CD8-positive, alpha-beta memory T cell (primary cell): ENCODE results near the gene LMLN. TPM values are rescaled to one million over a fixed set of nuclear protein-coding genes. Genes with fewer than 3 reads are reported as not detected.

Source experiments
- CTCF ChIA-PET: fragments of 350-600 bp; sonication (Branson Sonifier 250); formaldehyde crosslinking; loops from one replicate; lab custom pipeline; 2021; ENCODE audit warnings: antibody characterized with exemption; lab: Charles Lee
- POLR2A ChIA-PET: fragments of 350-600 bp; sonication (Branson Sonifier 250); formaldehyde crosslinking; loops from one replicate; lab custom pipeline; 2021; ENCODE audit warnings: antibody characterized with exemption; lab: Charles Lee
- DNase-seq, 5 donors: peaks; one replicate each; pipeline versions ENCODE4 v3.0.0 to v3.0.0-alpha.2; 2020 to 2022; ENCODE audit warnings: mixed read lengths in 1 of 5
- H3K27ac ChIP-seq: one replicate; pipeline ENCODE4 v1.7.0; 2013; ENCODE audit warnings: low read depth, mild to moderate bottlenecking, low read length, moderate library complexity
- H3K27me3 ChIP-seq: 2 replicates; pipeline ENCODE4 v1.7.0; 2013; ENCODE audit warnings: low read length, mild to moderate bottlenecking; ENCODE audit not compliant: insufficient read depth, poor library complexity, severe bottlenecking
- H3K36me3 ChIP-seq: 2 replicates; pipeline ENCODE4 v1.7.0; 2013; ENCODE audit warnings: mild to moderate bottlenecking, low read length, moderate library complexity; ENCODE audit not compliant: insufficient read depth
- H3K4me1 ChIP-seq: 2 replicates; pipeline ENCODE4 v1.7.0; 2013; ENCODE audit warnings: mild to moderate bottlenecking, low read length, moderate library complexity; ENCODE audit not compliant: insufficient read depth
- H3K4me3 ChIP-seq: 2 replicates; pipeline ENCODE4 v1.7.0; 2013; ENCODE audit warnings: mild to moderate bottlenecking, low read length
- H3K9me3 ChIP-seq: 2 replicates; pipeline ENCODE4 v1.7.0; 2013; ENCODE audit warnings: mild to moderate bottlenecking, low read length
- H3K27ac Mint-ChIP-seq, 8 donors: one replicate each; pipeline ENCODE4 v1.8.0; 2020 to 2021; ENCODE audit warnings: mixed read lengths in 8 of 8, mild to moderate bottlenecking in 6 of 8, inconsistent platforms in 3 of 8, moderate library complexity in 3 of 8
- H3K27me3 Mint-ChIP-seq, 2 donors: one replicate each; pipeline ENCODE4 v1.8.0; 2020 to 2021; ENCODE audit warnings: mixed read lengths in 2 of 2, mild to moderate bottlenecking in 1 of 2, moderate library complexity in 1 of 2
- H3K36me3 Mint-ChIP-seq, 3 donors: one replicate each; pipeline ENCODE4 v1.8.0; 2020 to 2021; ENCODE audit warnings: mixed read lengths in 3 of 3, inconsistent platforms in 1 of 3, mild to moderate bottlenecking in 1 of 3
- H3K4me1 Mint-ChIP-seq, 3 donors: one replicate each; pipeline ENCODE4 v1.8.0; 2020 to 2021; ENCODE audit warnings: mixed read lengths in 3 of 3, inconsistent platforms in 1 of 3, mild to moderate bottlenecking in 1 of 3
- H3K4me3 Mint-ChIP-seq, 7 donors: one replicate each; pipeline ENCODE4 v1.8.0; 2020 to 2021; ENCODE audit warnings: mixed read lengths in 7 of 7, mild to moderate bottlenecking in 6 of 7, moderate library complexity in 4 of 7, inconsistent platforms in 2 of 7
- H3K9me3 Mint-ChIP-seq, 5 donors: one replicate each; pipeline ENCODE4 v1.8.0; 2020 to 2022; ENCODE audit warnings: mixed read lengths in 5 of 5, mild to moderate bottlenecking in 3 of 5, moderate library complexity in 2 of 5, inconsistent platforms in 1 of 5
- polyA plus RNA-seq: library from polyadenylated mRNA; unstranded; fragments of 300-500 nt; fragmentation: Illumina TruSeq; gene quantifications from one replicate; pipeline ENCODE4 v1.2.3, GENCODE V29; 2021
- total RNA-seq, 2 experiments: library from RNA; stranded (reverse); gene quantifications; one replicate each; pipeline ENCODE4 v1.2.3, GENCODE V29; 2021

Gene LMLN
- total and polyA plus RNA-seq, 3 experiments from 2014 or later, result 2.4 to 7.4 (median 7.3) TPM

- H3K27me3 Mint-ChIP-seq, result peaks cover 0 to 2% of the 10 kb centered on the region in 2 donors
- peaks cover 3 to 23% (median 13%) of the 10 kb centered on the region in 3 donors for H3K36me3 Mint-ChIP-seq
- Histone ChIP-seq H3K4me3 (no peak overlapping the region), H3K4me1 (no peaks in the 10 kb centered on the region), H3K27me3 (no peaks in the 10 kb centered on the region), H3K27ac (no peak overlapping the region), H3K36me3 (no peaks in the 10 kb centered on the region), H3K9me3 (no peaks in the 10 kb centered on the region)
- peaks cover 0 to 7% (median 4%) of the 10 kb centered on the region in 5 donors for H3K9me3 Mint-ChIP-seq
- H3K27ac Mint-ChIP-seq, result no peak overlapping the region
- CTCF ChIA-PET, result interaction anchor here (1.1 kb wide), 1 partner anchor 9 kb away, joined by 3 read pairs; no protein-coding TSS in a partner anchor
- no peak overlapping the region for H3K4me3 Mint-ChIP-seq
- POLR2A ChIA-PET, result no interaction called here
- DNase-seq, result no peak
- no peaks in the 10 kb centered on the region for H3K4me1 Mint-ChIP-seq
Measured at GRCh38 chr3:197975311-197975710, 15.3 kb downstream of the LMLN start.

- Mint-ChIP-seq H3K4me1 (peaks cover 4 to 9% (median 6%) of the 10 kb centered on the region in 3 donors), H3K4me3 (no peak overlapping the region), H3K36me3 (peaks cover 0 to 19% (median 12%) of the 10 kb centered on the region in 3 donors), H3K27me3 (no peaks in the 10 kb centered on the region), H3K9me3 (no peaks in the 10 kb centered on the region), H3K27ac (peak overlapping the region in 2 of 8 donors; percentile 14 to 36)
- Histone ChIP-seq H3K36me3 (no peaks in the 10 kb centered on the region), H3K27me3 (no peaks in the 10 kb centered on the region), H3K9me3 (no peaks in the 10 kb centered on the region), H3K4me3 (no peak overlapping the region), H3K27ac (no peak overlapping the region), H3K4me1 (no peaks in the 10 kb centered on the region)
- ChIA-PET POLR2A (no interaction called here), CTCF (no interaction called here)
- no peak for DNase-seq
Measured at GRCh38 chr3:197983076-197983475, 23.1 kb downstream of the LMLN start.

- Mint-ChIP-seq H3K27me3 (no peaks in the 10 kb centered on the region), H3K36me3 (peaks cover 7 to 43% (median 22%) of the 10 kb centered on the region in 3 donors), H3K4me3 (no peak overlapping the region), H3K27ac (no peak overlapping the region), H3K4me1 (no peaks in the 10 kb centered on the region), H3K9me3 (no peaks in the 10 kb centered on the region)
- H3K36me3 ChIP-seq, result peaks cover 4% of the 10 kb centered on the region
- H3K27me3 ChIP-seq, result no peaks in the 10 kb centered on the region
- no peak overlapping the region for H3K27ac ChIP-seq
- H3K9me3 ChIP-seq, result no peaks in the 10 kb centered on the region
- H3K4me3 ChIP-seq, result no peak overlapping the region
- DNase-seq, result no peak
- H3K4me1 ChIP-seq, result no peaks in the 10 kb centered on the region
- ChIA-PET CTCF (no interaction called here), POLR2A (no interaction called here)
Measured at GRCh38 chr3:197989651-197990050, 29.6 kb downstream of the LMLN start.

GRCh38 chr3:197994736-197995135 lies 34.7 kb downstream of the LMLN start:
- Mint-ChIP-seq H3K36me3 (peaks cover 7 to 44% (median 26%) of the 10 kb centered on the region in 3 donors), H3K4me1 (no peaks in the 10 kb centered on the region), H3K27ac (peak overlapping the region in 1 of 8 donors; percentile 5), H3K9me3 (no peaks in the 10 kb centered on the region), H3K27me3 (no peaks in the 10 kb centered on the region), H3K4me3 (no peak overlapping the region)
- Histone ChIP-seq H3K4me1 (no peaks in the 10 kb centered on the region), H3K27ac (no peak overlapping the region), H3K4me3 (no peak overlapping the region), H3K9me3 (no peaks in the 10 kb centered on the region), H3K27me3 (no peaks in the 10 kb centered on the region), H3K36me3 (peaks cover 4% of the 10 kb centered on the region)
- DNase-seq, result no peak
- ChIA-PET CTCF (no interaction called here), POLR2A (no interaction called here)

GRCh38 chr3:197996855-197997254 lies 36.8 kb downstream of the LMLN start:
- POLR2A ChIA-PET, result no interaction called here
- Histone ChIP-seq H3K9me3 (no peaks in the 10 kb centered on the region), H3K4me3 (no peak overlapping the region), H3K27ac (no peak overlapping the region), H3K27me3 (no peaks in the 10 kb centered on the region), H3K4me1 (no peaks in the 10 kb centered on the region), H3K36me3 (no peaks in the 10 kb centered on the region)
- no peaks in the 10 kb centered on the region for H3K27me3 Mint-ChIP-seq
- H3K4me1 Mint-ChIP-seq, result no peaks in the 10 kb centered on the region
- H3K36me3 Mint-ChIP-seq, result peaks cover 7 to 38% (median 20%) of the 10 kb centered on the region in 3 donors
- no peaks in the 10 kb centered on the region for H3K9me3 Mint-ChIP-seq
- H3K27ac Mint-ChIP-seq, result no peak overlapping the region
- CTCF ChIA-PET, result no interaction called here
- DNase-seq, result no peak
- H3K4me3 Mint-ChIP-seq, result no peak overlapping the region

- Histone ChIP-seq H3K27ac (no peak overlapping the region), H3K27me3 (no peaks in the 10 kb centered on the region), H3K36me3 (no peaks in the 10 kb centered on the region), H3K9me3 (no peaks in the 10 kb centered on the region), H3K4me3 (no peak overlapping the region), H3K4me1 (no peaks in the 10 kb centered on the region)
- Mint-ChIP-seq H3K4me3 (no peak overlapping the region), H3K27ac (no peak overlapping the region), H3K9me3 (no peaks in the 10 kb centered on the region), H3K4me1 (no peaks in the 10 kb centered on the region), H3K27me3 (no peaks in the 10 kb centered on the region), H3K36me3 (peaks cover 0 to 31% (median 14%) of the 10 kb centered on the region in 3 donors)
- DNase-seq, result no peak
- ChIA-PET POLR2A (no interaction called here), CTCF (no interaction called here)
Measured at GRCh38 chr3:197997936-197998335, 37.9 kb downstream of the LMLN start.

- no peak overlapping the region for H3K27ac ChIP-seq
- POLR2A ChIA-PET, result no interaction called here
- H3K27me3 Mint-ChIP-seq, result peaks cover 0 to 1% of the 10 kb centered on the region in 2 donors
- peaks cover 0 to 14% (median 5%) of the 10 kb centered on the region in 3 donors for H3K36me3 Mint-ChIP-seq
- no peak overlapping the region for H3K4me3 Mint-ChIP-seq
- no peaks in the 10 kb centered on the region for H3K4me1 ChIP-seq
- peaks cover 0 to 2% (median 0%) of the 10 kb centered on the region in 5 donors for H3K9me3 Mint-ChIP-seq
- H3K27ac Mint-ChIP-seq, result no peak overlapping the region
- CTCF ChIA-PET, result interaction anchor here (1.6 kb wide), 1 partner anchor 19 kb away, joined by 3 read pairs; no protein-coding TSS in a partner anchor
- no peaks in the 10 kb centered on the region for H3K4me1 Mint-ChIP-seq
- no peaks in the 10 kb centered on the region for H3K9me3 ChIP-seq
- H3K27me3 ChIP-seq, result no peaks in the 10 kb centered on the region
- H3K4me3 ChIP-seq, result no peak overlapping the region
- DNase-seq, result no peak
- H3K36me3 ChIP-seq, result no peaks in the 10 kb centered on the region
Measured at GRCh38 chr3:198017090-198017489, 57.1 kb downstream of the LMLN start.

- ChIA-PET CTCF (interaction anchor here (0.9 to 1.6 kb wide), 2 partner anchors 8 to 17 kb away, joined by 3 read pairs; no protein-coding TSS in a partner anchor), POLR2A (no interaction called here)
- H3K36me3 Mint-ChIP-seq, result peaks cover 2 to 18% (median 8%) of the 10 kb centered on the region in 3 donors
- no peaks in the 10 kb centered on the region for H3K9me3 Mint-ChIP-seq
- no peaks in the 10 kb centered on the region for H3K4me1 Mint-ChIP-seq
- no peak for DNase-seq
- H3K4me3 Mint-ChIP-seq, result no peak overlapping the region
- H3K27ac Mint-ChIP-seq, result no peak overlapping the region
- no peaks in the 10 kb centered on the region for H3K9me3 ChIP-seq
- H3K27me3 Mint-ChIP-seq, result peaks cover 0 to 1% of the 10 kb centered on the region in 2 donors
- H3K27me3 ChIP-seq, result no peaks in the 10 kb centered on the region
- H3K4me1 ChIP-seq, result no peaks in the 10 kb centered on the region
- no peak overlapping the region for H3K4me3 ChIP-seq
- no peaks in the 10 kb centered on the region for H3K36me3 ChIP-seq
- H3K27ac ChIP-seq, result no peak overlapping the region
Measured at GRCh38 chr3:198018416-198018815, 58.4 kb downstream of the LMLN start.
